ENCODE data around the gene ZNF256.
"Not testable (repeated sequence)": the region's sequence is repeated elsewhere in the genome, so short reads cannot be mapped to it uniquely, and the experiment has no call there.

ZNF256 gene

GRCh38 chr19:57946316-57946715 is 1.2 kb downstream of the ZNF256 start:
- H3K4me2 ChIP-seq = peak overlapping the region; percentile 99
- no peaks in the 10 kb centered on the region for H3K27me3 ChIP-seq
- peaks cover 48% of the 10 kb centered on the region for H3K36me3 ChIP-seq
- no peak for TF ChIP-seq Cebpa-rat (IDR thresholded peaks at IDR 0.05)
- peaks cover 85% of the 10 kb centered on the region for H3K9me3 ChIP-seq
- H3K9ac ChIP-seq = peak overlapping the region; percentile 98
- H3K4me1 ChIP-seq = peaks cover 20% of the 10 kb centered on the region
- H4K20me1 ChIP-seq = peaks cover 31% of the 10 kb centered on the region
- H3K4me3 ChIP-seq = peak overlapping the region; percentile 100
- no peak overlapping the region for H3K27ac ChIP-seq

GRCh38 chr19:57941593-57941992 is 5.9 kb downstream of the ZNF256 start:
- no peak overlapping the region for H3K4me2 ChIP-seq
- peaks cover 23% of the 10 kb centered on the region for H4K20me1 ChIP-seq
- no peak overlapping the region for H3K9ac ChIP-seq
- no peak overlapping the region for H3K27ac ChIP-seq
- no peak for TF ChIP-seq Cebpa-rat (IDR thresholded peaks at IDR 0.05)
- H3K4me3 ChIP-seq = peak overlapping the region; percentile 39; the same call in 1 of the 2 replicates
- H3K9me3 ChIP-seq = peaks cover 100% of the 10 kb centered on the region
- H3K27me3 ChIP-seq = no peaks in the 10 kb centered on the region
- peaks cover 16% of the 10 kb centered on the region for H3K4me1 ChIP-seq
- peaks cover 95% of the 10 kb centered on the region for H3K36me3 ChIP-seq

DNA sequence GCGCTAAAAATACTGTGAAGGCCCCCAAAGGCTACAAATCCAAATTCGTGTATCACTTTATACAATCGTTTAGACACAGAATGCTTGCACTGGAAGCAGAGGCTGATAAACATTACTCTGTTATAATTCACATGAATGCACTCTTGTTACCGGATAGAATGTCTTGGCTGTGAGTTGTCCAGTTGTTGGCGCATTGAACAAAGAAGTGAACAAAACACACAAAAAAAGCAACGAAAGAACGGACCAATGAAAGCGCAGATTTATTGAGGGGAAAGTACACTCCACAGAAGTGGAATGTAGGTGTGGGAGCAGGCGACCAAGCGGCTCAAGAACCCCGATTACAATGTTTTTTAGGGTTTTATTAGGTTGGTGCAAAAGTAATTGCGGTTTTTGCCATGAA is 11.8 kb downstream of the ZNF256 start:
- Histone ChIP-seq H3K36me3 (peaks cover 99% of the 10 kb centered on the region), H3K9me3 (peaks cover 99% of the 10 kb centered on the region), H3K4me3 (peak overlapping the region; percentile 77; the same call in 1 of the 2 replicates), H4K20me1 (no peaks in the 10 kb centered on the region), H3K27ac (no peak overlapping the region), H3K9ac (no peak overlapping the region), H3K4me2 (no peak overlapping the region), H3K27me3 (no peaks in the 10 kb centered on the region), H3K4me1 (peaks cover 6% of the 10 kb centered on the region)
- TF ChIP-seq Cebpa-rat (IDR thresholded peaks at IDR 0.05) = no peak

DNA sequence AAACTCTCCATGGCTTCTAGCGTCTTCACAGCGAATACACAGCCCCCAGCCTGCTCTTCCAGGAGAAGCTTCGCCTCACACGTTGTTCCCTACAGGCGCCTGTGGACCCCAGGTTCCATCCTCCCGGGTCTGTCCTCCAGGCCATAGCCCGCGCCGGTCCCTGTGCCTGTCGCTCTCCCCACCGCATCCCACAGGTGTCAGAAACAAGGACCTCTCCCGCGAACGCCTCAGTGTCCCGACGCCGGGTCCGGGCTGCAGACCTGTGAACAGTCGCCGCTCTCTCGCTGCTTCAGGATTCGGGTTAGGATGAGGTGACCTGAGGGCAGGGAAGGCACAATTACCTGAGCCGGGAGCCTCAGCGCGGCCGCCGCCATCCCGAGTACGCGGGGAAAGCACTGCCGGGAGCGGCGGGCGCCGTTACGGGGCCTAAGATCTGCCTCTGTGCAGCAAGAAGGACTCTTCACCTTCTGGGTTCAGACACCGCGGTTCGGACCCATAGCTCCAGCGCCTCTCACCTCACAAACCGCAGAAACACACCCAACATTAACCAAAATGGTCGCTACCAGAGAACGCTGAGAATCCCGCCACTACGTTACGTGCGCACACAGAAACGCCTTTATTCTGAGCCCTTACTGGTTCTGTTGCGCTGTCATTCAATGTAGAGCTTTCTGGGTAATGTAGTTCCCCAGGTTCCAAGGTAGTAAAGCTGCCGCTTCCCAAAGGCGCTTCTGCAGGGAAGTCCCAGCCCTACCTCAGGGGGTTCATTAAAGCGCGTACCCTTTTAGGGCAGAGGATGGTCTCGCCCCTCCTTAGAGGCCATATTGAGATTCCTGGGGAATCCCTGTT is 12.5 kb downstream of the ZNF256 start, which contains the start of gene ZNF418:
TSS of gene ZNF418 (minus strand) at position 583 of the 846 bp plus-strand sequence. CDS start 1,580 bp downstream, outside the sequence.
- H3K4me1 ChIP-seq = peaks cover 6% of the 10 kb centered on the region
- H4K20me1 ChIP-seq = no peaks in the 10 kb centered on the region
- TF ChIP-seq Cebpa-rat (IDR thresholded peaks at IDR 0.05) = no peak
- H3K36me3 ChIP-seq = peaks cover 98% of the 10 kb centered on the region
- peak within 1 kb of the TSS; percentile 75 for H3K4me2 ChIP-seq
- no peaks in the 10 kb centered on the region for H3K27me3 ChIP-seq
- H3K27ac ChIP-seq = peak within 1 kb of the TSS; percentile 81
- H3K9ac ChIP-seq = peak within 1 kb of the TSS; percentile 84
- peak within 1 kb of the TSS; percentile 77 for H3K4me3 ChIP-seq
- peaks cover 99% of the 10 kb centered on the region for H3K9me3 ChIP-seq

- no peak overlapping the region for H3K4me2 ChIP-seq
- TF ChIP-seq Cebpa-rat (IDR thresholded peaks at IDR 0.05) = no peak
- no peaks in the 10 kb centered on the region for H3K4me1 ChIP-seq
- H3K9me3 ChIP-seq = peaks cover 85% of the 10 kb centered on the region
- no peaks in the 10 kb centered on the region for H4K20me1 ChIP-seq
- H3K4me3 ChIP-seq = no peak overlapping the region
- H3K9ac ChIP-seq = no peak overlapping the region
- H3K27ac ChIP-seq = no peak overlapping the region
- no peaks in the 10 kb centered on the region for H3K27me3 ChIP-seq
- H3K36me3 ChIP-seq = peaks cover 92% of the 10 kb centered on the region
These were observed 19.9 kb downstream of the ZNF256 start for GRCh38 chr19:57927587-57927986.

GRCh38 chr19:57916168-57916995 is 31.1 kb downstream of the ZNF256 start, which contains the start of gene ZNF417:
ZNF417 (minus strand) TSS chr19:57916592; CDS start chr19:57916411, 181 bp downstream.
- Histone ChIP-seq H3K4me3 (peak within 1 kb of the TSS; percentile 89), H3K4me1 (peaks cover 13% of the 10 kb centered on the region), H3K9ac (peak within 1 kb of the TSS; percentile 94), H3K36me3 (peaks cover 62% of the 10 kb centered on the region), H3K27ac (peak within 1 kb of the TSS; percentile 83), H3K4me2 (peak within 1 kb of the TSS; percentile 95)
- H4K20me1 ChIP-seq, H3K27me3 ChIP-seq, H3K9me3 ChIP-seq: not testable (repeated sequence)

GRCh38 chr19:57914531-57914930 is 33.0 kb downstream of the ZNF256 start:
- no peak for TF ChIP-seq Cebpa-rat (IDR thresholded peaks at IDR 0.05)
- peaks cover 60% of the 10 kb centered on the region for H3K36me3 ChIP-seq
- H3K9me3 ChIP-seq = no peaks in the 10 kb centered on the region
- no peak overlapping the region for H3K27ac ChIP-seq
- H3K4me3 ChIP-seq = no peak overlapping the region
- H4K20me1 ChIP-seq = peaks cover 15% of the 10 kb centered on the region
- peak overlapping the region; percentile 95 for H3K4me2 ChIP-seq
- no peaks in the 10 kb centered on the region for H3K27me3 ChIP-seq
- no peak overlapping the region for H3K9ac ChIP-seq
- peaks cover 13% of the 10 kb centered on the region for H3K4me1 ChIP-seq

DNA sequence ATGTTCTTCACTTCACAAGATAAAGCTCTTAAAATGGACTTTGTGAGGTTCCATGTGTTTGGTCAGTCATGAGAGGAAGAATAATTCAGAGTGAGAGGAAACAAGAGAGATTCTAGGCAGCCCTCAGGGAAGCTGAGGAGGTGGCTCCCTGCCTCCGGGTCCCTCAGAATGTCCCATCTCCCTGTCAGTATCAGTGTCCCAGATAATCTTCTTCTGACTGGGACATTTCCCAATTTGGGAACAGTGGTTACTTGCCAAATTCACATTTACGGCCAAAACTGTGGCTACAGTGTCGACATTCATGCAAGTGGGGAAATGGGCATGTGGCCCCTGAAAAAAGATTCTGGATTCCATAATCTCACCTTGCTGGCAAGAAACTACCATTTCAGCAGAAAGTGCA is 40.1 kb downstream of the ZNF256 start:
- Histone ChIP-seq H3K27ac (no peak overlapping the region), H3K27me3 (no peaks in the 10 kb centered on the region), H3K4me3 (no peak overlapping the region), H3K4me1 (no peaks in the 10 kb centered on the region), H3K9me3 (no peaks in the 10 kb centered on the region), H3K9ac (no peak overlapping the region), H4K20me1 (peaks cover 51% of the 10 kb centered on the region), H3K36me3 (peaks cover 69% of the 10 kb centered on the region), H3K4me2 (no peak overlapping the region)
- no peak for TF ChIP-seq Cebpa-rat (IDR thresholded peaks at IDR 0.05)

- Histone ChIP-seq H3K4me3 (no peak overlapping the region), H3K36me3 (peaks cover 55% of the 10 kb centered on the region), H3K9ac (no peak overlapping the region), H3K27ac (no peak overlapping the region), H3K9me3 (no peaks in the 10 kb centered on the region), H3K27me3 (no peaks in the 10 kb centered on the region), H3K4me2 (no peak overlapping the region), H4K20me1 (peaks cover 40% of the 10 kb centered on the region; the same call in 1 of the 2 replicates), H3K4me1 (no peaks in the 10 kb centered on the region)
- TF ChIP-seq Cebpa-rat (IDR thresholded peaks at IDR 0.05) = no peak
These were observed 42.2 kb downstream of the ZNF256 start for GRCh38 chr19:57905258-57905657.

Data from BLaER1 (cell line).